Type B pancreatic cell (in vitro differentiated cells): ENCODE measurements around the gene WDR70. TPM values are rescaled to one million over a fixed set of nuclear protein-coding genes. Genes with fewer than 3 reads are reported as not detected.

ENCODE experiments used
- DNase-seq: peaks from one replicate; pipeline ENCODE4 v3.0.0; 2021; ENCODE audit warnings: mixed read lengths; ENCODE audit not compliant: unreplicated experiment; ENCODE audit errors: extremely low spot score
- H3K27ac Mint-ChIP-seq: 2 replicates; pipeline ENCODE4 v1.8.0; 2021; ENCODE audit warnings: mild to moderate bottlenecking, mixed read lengths
- H3K27me3 Mint-ChIP-seq: 2 replicates; pipeline ENCODE4 v1.8.0; 2021; ENCODE audit warnings: mixed read lengths
- H3K36me3 Mint-ChIP-seq: 2 replicates; pipeline ENCODE4 v1.8.0; 2021; ENCODE audit warnings: mixed read lengths
- H3K4me1 Mint-ChIP-seq: one replicate; pipeline ENCODE4 v1.8.0; 2021; ENCODE audit warnings: mixed read lengths; ENCODE audit not compliant: unreplicated experiment
- H3K4me3 Mint-ChIP-seq: 2 replicates; pipeline ENCODE4 v1.8.0; 2021; ENCODE audit warnings: mild to moderate bottlenecking, mixed read lengths
- H3K9me3 Mint-ChIP-seq: 2 replicates; pipeline ENCODE4 v1.8.0; 2021; ENCODE audit warnings: mixed read lengths
- total RNA-seq: library from RNA; stranded (reverse); gene quantifications from 2 replicates; pipeline ENCODE4 v1.2.1, GENCODE V29; 2021; ENCODE audit warnings: low replicate concordance
- TF ChIP-seq, protein P1 (sequence below): fragments of 200-600 bp; sonication (generic); conservative IDR thresholded peaks from 2 replicates; pipeline ENCODE4 v1.5.0; 2021; ENCODE audit warnings: antibody characterized with exemption, mild to moderate bottlenecking

Gene WDR70
- total RNA-seq, 1 donor from 2014 or later = 50.2 TPM

DNA sequence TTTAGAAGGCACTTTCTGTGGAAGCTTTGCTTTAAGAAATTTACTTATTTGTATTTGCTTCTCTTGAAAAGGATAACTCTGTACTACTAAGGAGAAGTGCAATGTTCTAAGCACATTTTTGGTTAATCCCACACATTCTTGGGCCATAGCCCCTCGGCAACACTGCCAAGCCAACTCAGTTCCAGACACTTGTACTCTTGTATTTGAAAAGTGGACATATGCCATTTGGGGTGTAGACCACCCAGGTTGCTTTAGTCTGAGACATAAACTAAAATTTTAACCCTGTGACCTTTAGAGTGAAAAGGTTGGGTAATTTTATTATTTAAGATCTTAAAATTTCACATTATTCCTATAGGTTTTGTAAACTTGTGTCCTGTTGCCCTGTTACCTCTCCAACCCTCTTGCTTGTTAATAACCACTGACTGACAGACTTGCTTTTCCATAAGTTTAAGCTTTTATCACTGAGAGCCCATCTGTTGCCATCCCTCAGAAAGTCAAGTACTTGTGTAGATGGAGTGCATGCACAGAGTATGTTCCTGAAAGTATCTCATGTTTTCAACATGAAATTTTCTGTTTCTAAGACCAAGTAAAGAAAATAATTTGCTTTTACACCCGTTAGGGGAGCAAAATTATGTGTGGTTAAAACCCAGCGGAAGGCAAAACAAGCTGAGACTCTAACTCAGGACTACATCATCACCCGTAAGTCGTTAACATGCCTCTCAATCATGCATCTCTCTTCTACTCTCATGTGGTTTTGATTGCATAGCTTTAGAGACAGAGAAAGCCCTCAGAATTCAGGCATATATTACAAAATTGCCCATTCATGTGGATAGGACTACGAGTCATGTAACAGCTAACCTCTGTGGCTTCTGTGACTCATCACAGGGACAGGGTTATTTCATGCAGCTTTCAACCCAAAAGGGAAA is 343.4 kb downstream of the WDR70 start:
- Mint-ChIP-seq H3K4me3 (no peak overlapping the region), H3K27me3 (peaks cover 6% of the 10 kb centered on the region), H3K9me3 (no peaks in the 10 kb centered on the region), H3K4me1 (peaks cover 28% of the 10 kb centered on the region), H3K36me3 (peaks cover 10% of the 10 kb centered on the region), H3K27ac (no peak overlapping the region)
- TF ChIP-seq, protein P1, sequence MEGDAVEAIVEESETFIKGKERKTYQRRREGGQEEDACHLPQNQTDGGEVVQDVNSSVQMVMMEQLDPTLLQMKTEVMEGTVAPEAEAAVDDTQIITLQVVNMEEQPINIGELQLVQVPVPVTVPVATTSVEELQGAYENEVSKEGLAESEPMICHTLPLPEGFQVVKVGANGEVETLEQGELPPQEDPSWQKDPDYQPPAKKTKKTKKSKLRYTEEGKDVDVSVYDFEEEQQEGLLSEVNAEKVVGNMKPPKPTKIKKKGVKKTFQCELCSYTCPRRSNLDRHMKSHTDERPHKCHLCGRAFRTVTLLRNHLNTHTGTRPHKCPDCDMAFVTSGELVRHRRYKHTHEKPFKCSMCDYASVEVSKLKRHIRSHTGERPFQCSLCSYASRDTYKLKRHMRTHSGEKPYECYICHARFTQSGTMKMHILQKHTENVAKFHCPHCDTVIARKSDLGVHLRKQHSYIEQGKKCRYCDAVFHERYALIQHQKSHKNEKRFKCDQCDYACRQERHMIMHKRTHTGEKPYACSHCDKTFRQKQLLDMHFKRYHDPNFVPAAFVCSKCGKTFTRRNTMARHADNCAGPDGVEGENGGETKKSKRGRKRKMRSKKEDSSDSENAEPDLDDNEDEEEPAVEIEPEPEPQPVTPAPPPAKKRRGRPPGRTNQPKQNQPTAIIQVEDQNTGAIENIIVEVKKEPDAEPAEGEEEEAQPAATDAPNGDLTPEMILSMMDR = no peak
- no peak for DNase-seq

DNA sequence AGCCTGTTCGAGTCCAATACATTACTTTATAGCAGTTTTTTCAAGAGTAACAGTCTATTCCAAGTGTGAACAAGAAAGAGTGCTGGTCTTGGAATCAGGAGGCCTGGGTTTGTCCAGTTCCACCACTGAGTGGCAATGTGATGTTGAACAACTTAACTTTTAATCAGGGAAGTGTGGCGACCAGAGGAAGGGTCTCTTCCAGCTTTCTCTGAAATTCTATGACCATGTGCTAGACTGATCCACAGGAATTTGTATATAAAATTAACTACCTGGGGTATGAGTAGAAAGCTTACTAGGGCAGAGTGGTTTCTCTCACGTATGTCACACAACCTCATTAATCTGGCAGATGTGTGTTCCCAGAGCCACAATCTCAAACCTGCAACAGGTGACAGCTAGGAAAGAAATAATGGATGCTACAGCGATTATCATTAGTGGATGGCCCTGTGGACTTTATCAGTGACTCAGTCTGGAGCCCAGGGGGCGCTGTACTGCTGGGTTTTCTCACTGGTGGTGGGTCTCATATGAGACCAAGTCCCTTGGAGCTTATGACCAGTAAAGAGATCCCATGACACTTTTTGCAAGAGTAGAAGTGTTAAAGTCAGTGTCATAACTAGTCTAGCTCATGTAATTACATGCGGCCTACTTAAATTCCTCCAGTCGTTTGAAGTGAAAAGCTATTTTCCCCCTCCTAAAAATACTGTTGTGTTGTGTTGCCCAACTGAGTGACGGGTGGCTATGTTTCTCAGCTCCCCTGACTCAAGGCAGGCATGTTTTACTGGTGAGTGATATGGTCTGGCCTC is 344.2 kb downstream of the WDR70 start:
- no peaks in the 10 kb centered on the region for H3K9me3 Mint-ChIP-seq
- H3K27ac Mint-ChIP-seq = no peak overlapping the region
- H3K4me1 Mint-ChIP-seq = peaks cover 21% of the 10 kb centered on the region
- no peak for DNase-seq
- TF ChIP-seq, protein P1 = peak; percentile 66
- peaks cover 6% of the 10 kb centered on the region for H3K27me3 Mint-ChIP-seq
- H3K36me3 Mint-ChIP-seq = peaks cover 12% of the 10 kb centered on the region
- H3K4me3 Mint-ChIP-seq = no peak overlapping the region

DNA sequence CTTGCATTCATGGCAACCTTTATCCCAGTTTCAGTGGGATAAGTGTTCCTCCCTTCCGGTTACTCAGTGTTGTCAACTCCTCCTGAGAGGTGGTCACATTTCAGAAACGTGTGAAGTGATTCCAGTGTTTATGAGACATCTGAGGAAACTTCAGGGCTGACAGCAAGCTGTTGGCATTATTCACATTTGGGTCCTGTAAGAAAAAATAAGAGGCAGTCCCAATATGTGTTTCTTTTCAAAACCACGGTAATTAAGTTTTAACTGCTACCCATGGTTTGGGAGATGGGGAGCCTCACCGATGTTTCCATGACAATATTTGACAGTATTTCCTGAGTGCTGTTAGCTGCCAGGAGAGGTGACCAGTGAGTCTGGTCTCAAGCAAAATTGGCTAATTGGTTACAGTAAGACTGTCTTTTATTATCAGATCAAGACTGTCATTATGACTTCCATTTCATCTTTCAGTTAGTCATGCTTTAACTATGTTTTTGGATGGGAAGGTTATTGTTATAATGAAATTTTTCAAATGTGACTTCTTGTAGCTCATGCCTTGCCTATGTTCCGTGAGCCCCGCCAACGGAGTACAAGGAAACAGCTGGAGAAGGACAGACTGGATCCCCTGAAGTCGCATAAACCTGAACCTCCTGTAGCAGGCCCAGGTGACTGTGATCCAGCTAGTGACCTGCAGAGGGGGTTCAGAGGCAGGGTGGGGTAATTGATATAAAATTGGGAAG is 345.4 kb downstream of the WDR70 start:
- DNase-seq = no peak
- Mint-ChIP-seq H3K4me3 (no peak overlapping the region), H3K36me3 (peaks cover 15% of the 10 kb centered on the region), H3K27me3 (peaks cover 4% of the 10 kb centered on the region), H3K9me3 (no peaks in the 10 kb centered on the region), H3K4me1 (peaks cover 19% of the 10 kb centered on the region), H3K27ac (no peak overlapping the region)
- TF ChIP-seq, protein P1 = no peak

DNA sequence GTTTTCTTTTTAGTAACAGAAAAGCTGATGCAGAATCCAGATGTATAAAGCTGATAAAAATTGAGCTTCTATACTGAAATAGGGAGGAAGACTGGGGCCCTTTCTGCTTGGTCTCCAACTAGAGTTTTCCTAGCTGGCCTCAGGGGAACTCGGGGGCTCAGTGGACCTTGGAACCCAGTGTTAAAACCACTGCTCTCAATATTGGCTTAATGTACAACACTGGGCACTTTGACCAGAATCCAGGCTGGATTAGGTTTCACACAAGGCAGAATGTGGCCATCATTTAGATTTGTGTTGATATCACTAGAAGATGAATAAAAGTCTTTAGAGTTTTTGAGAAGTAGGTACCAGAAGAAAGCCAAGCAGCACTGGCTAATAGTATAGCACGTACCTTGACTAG is 346.1 kb downstream of the WDR70 start:
- peaks cover 19% of the 10 kb centered on the region for H3K4me1 Mint-ChIP-seq
- no peak for DNase-seq
- H3K4me3 Mint-ChIP-seq = no peak overlapping the region
- no peak overlapping the region for H3K27ac Mint-ChIP-seq
- peaks cover 3% of the 10 kb centered on the region for H3K27me3 Mint-ChIP-seq
- H3K36me3 Mint-ChIP-seq = peaks cover 18% of the 10 kb centered on the region
- H3K9me3 Mint-ChIP-seq = no peaks in the 10 kb centered on the region
- TF ChIP-seq, protein P1 = no peak

DNA sequence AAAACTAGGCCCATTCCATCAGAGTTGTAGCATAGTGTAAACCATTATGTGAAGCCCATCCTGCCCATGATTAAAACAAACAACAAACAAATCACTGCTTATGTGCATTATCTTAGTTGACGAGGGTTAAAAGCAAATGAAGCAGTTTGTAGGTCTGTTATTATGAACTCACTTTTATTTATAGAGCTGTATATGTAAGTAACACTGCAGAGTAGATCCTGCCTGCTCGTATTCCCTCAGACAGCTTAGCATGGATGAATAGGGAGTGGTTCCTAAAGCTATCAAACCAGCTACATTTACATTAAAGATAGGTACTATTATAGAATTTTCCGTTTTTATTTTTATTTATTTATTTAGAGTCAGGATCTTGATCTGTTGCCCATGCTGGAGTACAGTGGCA is 348.1 kb downstream of the WDR70 start:
- H3K27ac Mint-ChIP-seq = no peak overlapping the region
- peaks cover 18% of the 10 kb centered on the region for H3K36me3 Mint-ChIP-seq
- H3K27me3 Mint-ChIP-seq = no peaks in the 10 kb centered on the region
- no peak overlapping the region for H3K4me3 Mint-ChIP-seq
- H3K9me3 Mint-ChIP-seq = no peaks in the 10 kb centered on the region
- TF ChIP-seq, protein P1 = no peak
- peaks cover 7% of the 10 kb centered on the region for H3K4me1 Mint-ChIP-seq
- DNase-seq = no peak
